ENCODE measurements around the gene DUS3L. TPM values are rescaled to one million over a fixed set of nuclear protein-coding genes. Genes with fewer than 3 reads are reported as not detected.
A peak's percentile ranks its signal among the peaks of the same experiment; 100 is the strongest.

Gene DUS3L
- total RNA-seq, 1 experiment from 2014 or later, result 77.6 TPM

DNA sequence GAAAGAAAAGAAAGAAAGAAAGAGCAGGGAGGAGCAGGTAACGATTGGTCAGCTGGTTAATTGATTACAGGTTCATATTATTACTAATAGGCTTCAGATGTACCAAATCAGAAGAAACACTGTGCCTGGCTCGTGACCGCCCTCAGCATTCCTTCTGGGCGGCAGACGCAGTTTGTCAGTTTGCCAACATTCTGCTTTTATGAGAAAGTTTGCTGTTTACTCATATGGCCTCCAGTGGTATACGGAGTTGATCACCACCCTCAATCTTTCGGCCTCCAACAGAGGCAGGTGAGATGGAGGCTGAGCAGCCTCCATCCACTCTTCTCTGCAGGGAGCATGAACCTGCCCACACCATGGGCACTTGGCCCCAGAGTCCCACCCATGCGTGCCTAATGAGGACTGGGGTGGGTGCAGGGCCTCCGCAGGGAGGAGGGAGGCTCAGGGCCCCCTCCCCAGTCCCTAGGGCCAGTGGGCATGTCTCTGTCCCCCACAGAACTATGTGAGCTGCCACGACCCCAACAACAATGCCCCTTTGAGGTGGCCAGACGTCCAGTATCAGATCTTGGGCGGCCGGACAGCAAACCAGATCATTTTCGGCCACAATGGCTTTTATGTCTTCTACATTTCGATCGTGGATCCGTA lies 15.2 kb downstream of the DUS3L start:
- peaks cover 2% of the 10 kb centered on the region for H3K36me3 Mint-ChIP-seq (ENCODE audit: insufficient read depth, unreplicated experiment)
- no peaks in the 10 kb centered on the region for H3K9me3 Mint-ChIP-seq (ENCODE audit: unreplicated experiment)
- intact Hi-C loops (cut with micrococcal nuclease), result no loop called here
- BruUV-seq (replicated peaks), result no TSS peak
- no peak overlapping the region for H3K27ac Mint-ChIP-seq (ENCODE audit: low read depth, unreplicated experiment)
- CTCF ChIA-PET, result interaction anchor here (1.1 to 4.4 kb wide), 2 partner anchors 14 to 19 kb away, joined by 4 to 29 read pairs; no protein-coding TSS in a partner anchor
- no peaks in the 10 kb centered on the region for H3K27me3 Mint-ChIP-seq (ENCODE audit: insufficient read depth, unreplicated experiment)
- POLR2A ChIA-PET, result no interaction called here
- DNase-seq (ENCODE audit: unreplicated experiment), result peak; percentile 53
- no peak overlapping the region for H3K4me3 Mint-ChIP-seq (ENCODE audit: unreplicated experiment)
- peaks cover 5% of the 10 kb centered on the region for H3K4me1 Mint-ChIP-seq (ENCODE audit: insufficient read depth, unreplicated experiment)
- TF ChIP-seq, protein P1, sequence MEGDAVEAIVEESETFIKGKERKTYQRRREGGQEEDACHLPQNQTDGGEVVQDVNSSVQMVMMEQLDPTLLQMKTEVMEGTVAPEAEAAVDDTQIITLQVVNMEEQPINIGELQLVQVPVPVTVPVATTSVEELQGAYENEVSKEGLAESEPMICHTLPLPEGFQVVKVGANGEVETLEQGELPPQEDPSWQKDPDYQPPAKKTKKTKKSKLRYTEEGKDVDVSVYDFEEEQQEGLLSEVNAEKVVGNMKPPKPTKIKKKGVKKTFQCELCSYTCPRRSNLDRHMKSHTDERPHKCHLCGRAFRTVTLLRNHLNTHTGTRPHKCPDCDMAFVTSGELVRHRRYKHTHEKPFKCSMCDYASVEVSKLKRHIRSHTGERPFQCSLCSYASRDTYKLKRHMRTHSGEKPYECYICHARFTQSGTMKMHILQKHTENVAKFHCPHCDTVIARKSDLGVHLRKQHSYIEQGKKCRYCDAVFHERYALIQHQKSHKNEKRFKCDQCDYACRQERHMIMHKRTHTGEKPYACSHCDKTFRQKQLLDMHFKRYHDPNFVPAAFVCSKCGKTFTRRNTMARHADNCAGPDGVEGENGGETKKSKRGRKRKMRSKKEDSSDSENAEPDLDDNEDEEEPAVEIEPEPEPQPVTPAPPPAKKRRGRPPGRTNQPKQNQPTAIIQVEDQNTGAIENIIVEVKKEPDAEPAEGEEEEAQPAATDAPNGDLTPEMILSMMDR (IDR thresholded peaks at IDR 0.05; ENCODE audit: unreplicated experiment), result no peak

DNA sequence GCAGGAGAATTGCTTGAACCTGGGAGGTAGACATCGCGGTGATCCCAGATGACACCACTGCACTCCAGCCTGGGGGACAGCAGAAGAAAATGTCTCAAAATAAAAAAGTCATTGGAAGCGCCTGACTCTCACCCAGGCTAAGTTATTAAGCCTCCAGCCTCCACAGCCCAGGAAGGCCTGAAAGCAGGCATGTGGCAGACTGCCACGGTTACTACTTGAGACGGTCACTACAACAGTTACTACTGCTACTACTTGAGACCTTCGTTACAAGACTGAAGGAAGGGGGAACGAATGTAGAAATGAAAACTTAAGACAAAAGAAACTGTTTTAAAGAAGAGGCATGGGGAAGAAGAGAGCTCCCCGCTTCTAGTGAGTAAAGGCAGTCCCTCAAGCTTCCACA lies 16.0 kb downstream of the DUS3L start:
- POLR2A ChIA-PET, result no interaction called here
- CTCF ChIA-PET, result interaction anchor here (0.7 to 4.4 kb wide), 5 partner anchors 15 to 1349 kb away, joined by 3 to 29 read pairs (median 4); no protein-coding TSS in a partner anchor
- TF ChIP-seq, protein P1 (IDR thresholded peaks at IDR 0.05; ENCODE audit: unreplicated experiment), result no peak
- Mint-ChIP-seq H3K4me3 (ENCODE audit: unreplicated experiment) (no peak overlapping the region), H3K27ac (ENCODE audit: low read depth, unreplicated experiment) (no peak overlapping the region), H3K36me3 (ENCODE audit: insufficient read depth, unreplicated experiment) (no peaks in the 10 kb centered on the region), H3K27me3 (ENCODE audit: insufficient read depth, unreplicated experiment) (no peaks in the 10 kb centered on the region), H3K9me3 (ENCODE audit: unreplicated experiment) (no peaks in the 10 kb centered on the region), H3K4me1 (ENCODE audit: insufficient read depth, unreplicated experiment) (peaks cover 5% of the 10 kb centered on the region)
- BruUV-seq (replicated peaks), result no TSS peak
- intact Hi-C loops (cut with micrococcal nuclease), result no loop called here
- no peak for DNase-seq (ENCODE audit: unreplicated experiment)

- BruUV-seq (replicated peaks), result no TSS peak
- no peak overlapping the region for H3K4me3 Mint-ChIP-seq (ENCODE audit: unreplicated experiment)
- intact Hi-C loops (cut with micrococcal nuclease), result loop anchor here (1.0 kb wide), 2 partner anchors 18 to 53 kb away; partner anchors contain the start of genes CATSPERD, DUS3L and LONP1
- TF ChIP-seq, protein P1 (IDR thresholded peaks at IDR 0.05; ENCODE audit: unreplicated experiment), result no peak
- ChIA-PET CTCF (interaction anchor here (0.6 to 4.4 kb wide), 7 partner anchors 22 to 1410 kb away, joined by 3 to 29 read pairs (median 3); no protein-coding TSS in a partner anchor), POLR2A (no interaction called here)
- no peaks in the 10 kb centered on the region for H3K36me3 Mint-ChIP-seq (ENCODE audit: insufficient read depth, unreplicated experiment)
- no peak for DNase-seq (ENCODE audit: unreplicated experiment)
- peak overlapping the region; percentile 19 for H3K27ac Mint-ChIP-seq (ENCODE audit: low read depth, unreplicated experiment)
- peaks cover 5% of the 10 kb centered on the region for H3K4me1 Mint-ChIP-seq (ENCODE audit: insufficient read depth, unreplicated experiment)
- H3K27me3 Mint-ChIP-seq (ENCODE audit: insufficient read depth, unreplicated experiment), result no peaks in the 10 kb centered on the region
- no peaks in the 10 kb centered on the region for H3K9me3 Mint-ChIP-seq (ENCODE audit: unreplicated experiment)
These were observed 17.7 kb downstream of the DUS3L start for GRCh38 chr19:5773276-5773675.

DNA sequence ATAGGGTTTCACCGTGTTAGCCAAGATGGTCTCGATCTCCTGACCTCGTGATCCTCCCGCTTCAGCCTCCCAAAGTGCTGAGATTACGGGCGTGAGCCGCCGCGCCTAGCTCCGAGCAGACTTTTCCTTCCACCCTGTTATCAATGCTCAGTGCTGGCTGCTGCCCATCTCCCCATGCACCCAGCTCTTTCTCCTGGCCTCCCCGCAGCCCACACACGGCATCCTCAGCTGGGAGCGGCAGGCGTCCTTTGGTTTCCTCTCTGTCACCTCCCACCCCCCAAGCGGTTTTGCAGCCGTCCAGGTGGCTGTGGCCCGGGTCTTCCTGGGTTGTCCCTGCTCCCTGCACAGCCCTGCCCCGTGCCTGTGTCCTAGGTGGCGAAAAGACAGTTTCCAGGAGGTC lies 18.5 kb downstream of the DUS3L start:
- intact Hi-C loops (cut with micrococcal nuclease), result no loop called here
- H3K9me3 Mint-ChIP-seq (ENCODE audit: unreplicated experiment), result no peaks in the 10 kb centered on the region
- H3K4me3 Mint-ChIP-seq (ENCODE audit: unreplicated experiment), result no peak overlapping the region
- H3K27ac Mint-ChIP-seq (ENCODE audit: low read depth, unreplicated experiment), result no peak overlapping the region
- no peaks in the 10 kb centered on the region for H3K27me3 Mint-ChIP-seq (ENCODE audit: insufficient read depth, unreplicated experiment)
- ChIA-PET POLR2A (no interaction called here), CTCF (interaction anchor here (2.7 to 4.4 kb wide), 2 partner anchors 23 to 32 kb away, joined by 11 to 29 read pairs; no protein-coding TSS in a partner anchor)
- TF ChIP-seq, protein P1 (IDR thresholded peaks at IDR 0.05; ENCODE audit: unreplicated experiment), result no peak
- no peaks in the 10 kb centered on the region for H3K36me3 Mint-ChIP-seq (ENCODE audit: insufficient read depth, unreplicated experiment)
- H3K4me1 Mint-ChIP-seq (ENCODE audit: insufficient read depth, unreplicated experiment), result peaks cover 9% of the 10 kb centered on the region
- BruUV-seq (replicated peaks), result no TSS peak
- DNase-seq (ENCODE audit: unreplicated experiment), result no peak
